ENCODE results near the gene NCAPD3.

GRCh38 chr11:134120921-134121526 is 102.7 kb downstream of the NCAPD3 start:
- TF ChIP-seq CTCF (IDR thresholded peaks at IDR 0.05) (no peak), POLR2AphosphoS5 (IDR thresholded peaks at IDR 0.05) (peak; percentile 29 to 45)

All from esophagus muscularis mucosa (tissue), 3 donors.